Activated CD8-positive, alpha-beta T cell treated with anti-CD3 and anti-CD28 coated beads for 36 hours (primary cell): ENCODE results near the gene B4GALT7. TPM values are rescaled to one million over a fixed set of nuclear protein-coding genes. Genes with fewer than 3 reads are reported as not detected.
"Not testable (repeated sequence)": the region's sequence is repeated elsewhere in the genome, so short reads cannot be mapped to it uniquely, and the experiment has no call there.

Source experiments
- ATAC-seq: fragments of 200-7000 bp; cut with Tn5 transposase; one replicate; pipeline ENCODE4 v1.10.0; 2021; ENCODE audit warnings: mild to moderate bottlenecking, moderate library complexity
- CTCF ChIA-PET: fragments of 350-600 bp; sonication (Branson Sonifier 250); formaldehyde crosslinking; loops from one replicate; lab custom pipeline; 2021; ENCODE audit warnings: antibody characterized with exemption; lab: Charles Lee
- POLR2A ChIA-PET: fragments of 350-600 bp; sonication (Branson Sonifier 250); formaldehyde crosslinking; loops from one replicate; lab custom pipeline; 2021; ENCODE audit warnings: antibody characterized with exemption; lab: Charles Lee
- DNase-seq: peaks from one replicate; pipeline ENCODE4 v3.0.0-alpha.2; 2020
- H3K27ac Mint-ChIP-seq: one replicate; pipeline ENCODE4 v1.8.0; 2021; ENCODE audit warnings: mild to moderate bottlenecking, mixed read lengths
- H3K27me3 Mint-ChIP-seq: one replicate; pipeline ENCODE4 v1.8.0; 2021; ENCODE audit warnings: mixed read lengths
- H3K36me3 Mint-ChIP-seq: one replicate; pipeline ENCODE4 v1.8.0; 2021; ENCODE audit warnings: low read depth, mixed read lengths
- H3K4me1 Mint-ChIP-seq: one replicate; pipeline ENCODE4 v1.8.0; 2021; ENCODE audit warnings: low read depth, mixed read lengths
- H3K4me3 Mint-ChIP-seq: one replicate; pipeline ENCODE4 v1.8.0; 2021; ENCODE audit warnings: mild to moderate bottlenecking, moderate library complexity, mixed read lengths
- H3K9me3 Mint-ChIP-seq: one replicate; pipeline ENCODE4 v1.8.0; 2021; ENCODE audit warnings: mixed read lengths
- CTCF ChIP-seq: fragments of 200-600 bp; IDR thresholded peaks from one replicate; pipeline ENCODE4 v1.8.0; 2022; ENCODE audit warnings: antibody characterized with exemption, mild to moderate bottlenecking
- intact Hi-C: fragments of 100-400 bp; cut with micrococcal nuclease; formaldehyde crosslinking; loops from one replicate; pipeline ENCODE4 v1.10.0; 2022
- total RNA-seq, 2 experiments: library from RNA; stranded (reverse); gene quantifications; one replicate each; pipeline ENCODE4 v1.2.3, GENCODE V29; 2021

B4GALT7 gene
- total RNA-seq, 2 experiments from 2014 or later = 19.3 to 21.9 TPM

DNA sequence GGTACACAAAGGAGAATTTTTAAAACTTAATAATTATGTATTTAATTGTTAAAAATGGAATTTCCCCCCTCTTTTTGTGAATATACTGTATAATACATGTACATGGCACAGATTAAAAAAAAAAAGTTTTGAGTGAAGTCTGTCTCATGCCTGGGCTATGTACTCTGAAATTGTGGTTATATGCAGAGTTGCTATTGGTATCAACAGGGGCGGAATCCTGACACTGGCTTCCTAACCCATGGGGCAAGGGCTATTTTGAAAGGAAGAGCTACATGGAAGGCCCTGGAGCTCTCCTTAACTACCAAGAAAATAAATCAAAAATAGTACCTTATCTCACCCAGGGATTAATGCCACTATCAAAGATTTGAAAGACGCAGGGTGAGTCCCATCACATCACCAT, 44.7 kb upstream of the B4GALT7 start:
- Mint-ChIP-seq H3K9me3 (no peaks in the 10 kb centered on the region), H3K27ac (no peak overlapping the region), H3K27me3 (no peaks in the 10 kb centered on the region), H3K4me1 (peaks cover 30% of the 10 kb centered on the region), H3K4me3 (peak overlapping the region; percentile 76), H3K36me3 (peaks cover 20% of the 10 kb centered on the region)
- DNase-seq (no peak), ATAC-seq (no peak)
- intact Hi-C loops = no loop called here
- CTCF ChIA-PET = interaction anchor here (0.7 kb wide), 1 partner anchor 906 kb away, joined by 3 read pairs; no protein-coding TSS in a partner anchor
- POLR2A ChIA-PET = interaction anchor here (0.7 to 0.8 kb wide), 2 partner anchors 38 to 61 kb away, joined by 3 to 5 read pairs; no protein-coding TSS in a partner anchor
- no peak for TF ChIP-seq CTCF

- intact Hi-C loops = no loop called here
- H3K27ac Mint-ChIP-seq = no peak overlapping the region
- H3K4me3 Mint-ChIP-seq = no peak overlapping the region
- ATAC-seq (no peak), DNase-seq (no peak)
- no peaks in the 10 kb centered on the region for H3K9me3 Mint-ChIP-seq
- peaks cover 17% of the 10 kb centered on the region for H3K36me3 Mint-ChIP-seq
- CTCF ChIA-PET = interaction anchor here (0.7 kb wide), 1 partner anchor 906 kb away, joined by 3 read pairs; no protein-coding TSS in a partner anchor
- POLR2A ChIA-PET = interaction anchor here (0.7 to 0.8 kb wide), 2 partner anchors 37 to 60 kb away, joined by 3 to 5 read pairs; no protein-coding TSS in a partner anchor
- no peaks in the 10 kb centered on the region for H3K27me3 Mint-ChIP-seq
- H3K4me1 Mint-ChIP-seq = peaks cover 30% of the 10 kb centered on the region
- TF ChIP-seq CTCF = no peak
Observed at GRCh38 chr5:177555665-177556064, 44.3 kb upstream of the B4GALT7 start.

DNA sequence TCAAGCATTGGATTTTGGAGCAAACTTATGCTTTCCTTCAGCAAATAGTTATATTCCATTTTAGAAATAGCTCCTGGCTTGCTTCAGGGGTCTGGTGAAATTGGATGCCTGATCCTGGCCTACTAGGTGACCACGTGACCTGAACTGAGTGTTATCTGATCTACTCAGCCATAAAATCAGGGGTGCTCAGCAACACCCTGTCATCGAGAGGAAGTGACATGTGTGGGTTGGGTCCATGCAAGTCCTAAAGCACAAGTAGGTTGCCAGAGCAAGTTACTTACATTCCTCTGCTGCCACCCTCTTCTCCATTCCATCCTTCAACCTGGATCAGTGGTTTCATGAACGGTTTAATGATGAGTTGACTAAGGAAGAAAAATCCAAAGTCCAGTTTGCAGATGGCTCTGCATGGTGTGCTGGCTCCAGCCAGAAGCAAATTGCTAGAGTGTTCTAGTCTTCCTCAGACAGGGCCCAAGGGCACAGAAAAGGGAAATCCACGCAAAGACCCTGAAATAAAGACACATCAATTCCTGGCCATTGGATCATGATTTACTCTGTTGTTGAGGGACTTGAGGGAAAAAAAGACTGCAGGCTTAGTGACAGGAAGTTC, 42.8 kb upstream of the B4GALT7 start:
- Mint-ChIP-seq H3K9me3 (no peaks in the 10 kb centered on the region), H3K36me3 (peaks cover 10% of the 10 kb centered on the region), H3K27ac (no peak overlapping the region), H3K4me1 (peaks cover 23% of the 10 kb centered on the region), H3K27me3 (no peaks in the 10 kb centered on the region), H3K4me3 (no peak overlapping the region)
- ChIA-PET POLR2A (no interaction called here), CTCF (interaction anchor here (1.4 kb wide), 1 partner anchor 56 kb away, joined by 4 read pairs; no protein-coding TSS in a partner anchor)
- intact Hi-C loops = no loop called here
- no peak for ATAC-seq
- peak; percentile 4 for DNase-seq
- TF ChIP-seq CTCF = no peak

- H3K27me3 Mint-ChIP-seq = no peaks in the 10 kb centered on the region
- ChIA-PET POLR2A (no interaction called here), CTCF (interaction anchor here (1.4 to 1.5 kb wide), 2 partner anchors 49 to 56 kb away, joined by 4 to 5 read pairs; no protein-coding TSS in a partner anchor)
- no peaks in the 10 kb centered on the region for H3K9me3 Mint-ChIP-seq
- H3K36me3 Mint-ChIP-seq = peaks cover 4% of the 10 kb centered on the region
- H3K4me1 Mint-ChIP-seq = peaks cover 16% of the 10 kb centered on the region
- no peak overlapping the region for H3K27ac Mint-ChIP-seq
- no peak overlapping the region for H3K4me3 Mint-ChIP-seq
- DNase-seq (no peak), ATAC-seq (no peak)
- intact Hi-C loops = no loop called here
- no peak for TF ChIP-seq CTCF
Observed at GRCh38 chr5:177557796-177558195, 42.1 kb upstream of the B4GALT7 start.

- H3K4me3 Mint-ChIP-seq, intact Hi-C loops, H3K27me3 Mint-ChIP-seq, H3K27ac Mint-ChIP-seq, H3K4me1 Mint-ChIP-seq, H3K9me3 Mint-ChIP-seq, POLR2A ChIA-PET, ATAC-seq, CTCF ChIA-PET, H3K36me3 Mint-ChIP-seq, DNase-seq: not testable (repeated sequence)
Observed at GRCh38 chr5:177559446-177559941, 40.4 kb upstream of the B4GALT7 start.
